Measurements from ENCODE around the gene AGBL3. TPM values are rescaled to one million over a fixed set of nuclear protein-coding genes. Genes with fewer than 3 reads are reported as not detected.

AGBL3 gene
- total and polyA plus RNA-seq, 9 donors: 2.1 to 5.1 (median 2.7) TPM

DNA sequence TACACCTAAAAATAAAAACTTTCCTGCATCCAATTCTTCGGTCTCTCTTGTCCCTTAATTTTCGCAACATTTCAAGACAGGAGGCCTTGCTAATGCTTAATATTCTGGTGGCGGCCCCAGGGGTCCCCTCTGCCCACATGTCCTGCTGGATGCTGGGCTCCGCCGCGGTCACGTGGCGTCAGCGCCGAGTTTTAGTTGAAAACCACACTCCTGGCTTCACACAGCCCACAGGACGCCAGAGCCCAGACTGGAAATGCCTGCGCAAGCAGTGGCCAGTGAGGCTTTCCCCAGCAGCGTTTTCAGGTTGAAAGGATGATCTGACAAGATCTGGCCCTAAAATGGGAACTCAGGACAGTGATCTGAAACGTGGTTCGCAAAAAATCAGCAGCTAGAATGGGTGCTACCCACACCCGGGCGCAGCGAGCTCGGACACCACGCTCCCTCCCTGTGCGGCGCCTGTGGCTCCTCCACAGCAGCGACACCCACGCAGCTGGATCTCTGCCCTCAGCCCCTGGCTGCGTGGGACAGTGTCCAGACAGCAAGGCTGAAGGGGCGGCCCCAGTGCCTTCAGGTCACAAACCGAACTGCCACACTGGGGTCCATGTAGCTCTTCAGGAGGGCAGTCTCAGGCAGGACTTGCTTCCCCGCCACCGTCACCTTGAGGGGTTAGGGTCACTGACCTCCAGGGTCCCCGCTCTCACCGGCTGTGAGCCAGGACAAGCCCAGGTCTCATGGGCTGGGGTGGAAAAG, 195.8 kb downstream of the AGBL3 start:
- no peak overlapping the region for H3K4me3 ChIP-seq (ENCODE audit: low read length)
- 97% methylated on average over 31 of the region's 31 CpGs for WGBS (ENCODE audit: insufficient coverage)
- DNase-seq: no peak
- H3K9me3 ChIP-seq (replicated peaks; ENCODE audit: control insufficient read depth, low read depth, low read length): peaks cover 33% of the 10 kb centered on the region
- H3K27ac ChIP-seq (ENCODE audit: low read length): no peak overlapping the region
- H3K36me3 ChIP-seq (ENCODE audit: control insufficient read depth, insufficient read depth, low read length): peaks cover 44% of the 10 kb centered on the region
- H3K4me1 ChIP-seq (ENCODE audit: control insufficient read depth, insufficient read depth, low read length): no peaks in the 10 kb centered on the region
- no peaks in the 10 kb centered on the region for H3K27me3 ChIP-seq (ENCODE audit: control insufficient read depth, insufficient read depth, low read length)

DNA sequence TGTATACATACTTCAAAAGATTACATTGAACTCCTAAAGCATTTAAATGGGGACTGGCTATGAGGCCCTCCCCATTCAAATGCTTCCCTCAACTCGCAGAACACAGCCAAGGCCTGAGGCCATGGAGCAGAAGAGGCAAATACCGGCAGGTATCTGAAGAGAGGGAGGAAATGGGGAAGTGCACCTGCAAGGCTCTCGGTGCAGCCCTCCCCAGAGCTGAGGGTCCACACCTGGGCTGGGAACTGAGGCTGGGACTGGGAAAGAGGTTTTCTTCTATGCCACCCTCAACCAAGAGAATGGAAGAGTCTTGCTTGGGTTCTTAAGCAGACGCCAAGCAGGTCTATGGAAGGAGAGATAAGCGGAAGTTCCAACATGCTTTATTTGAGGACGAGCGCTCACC, 197.2 kb downstream of the AGBL3 start:
- 97% methylated on average over 6 of the region's 7 CpGs for WGBS (ENCODE audit: insufficient coverage)
- peaks cover 56% of the 10 kb centered on the region for H3K36me3 ChIP-seq (ENCODE audit: control insufficient read depth, insufficient read depth, low read length)
- H3K4me3 ChIP-seq (ENCODE audit: low read length): no peak overlapping the region
- H3K27me3 ChIP-seq (ENCODE audit: control insufficient read depth, insufficient read depth, low read length): no peaks in the 10 kb centered on the region
- H3K9me3 ChIP-seq (replicated peaks; ENCODE audit: control insufficient read depth, low read depth, low read length): peaks cover 33% of the 10 kb centered on the region
- DNase-seq: no peak
- H3K4me1 ChIP-seq (ENCODE audit: control insufficient read depth, insufficient read depth, low read length): no peaks in the 10 kb centered on the region
- H3K27ac ChIP-seq (ENCODE audit: low read length): no peak overlapping the region

DNA sequence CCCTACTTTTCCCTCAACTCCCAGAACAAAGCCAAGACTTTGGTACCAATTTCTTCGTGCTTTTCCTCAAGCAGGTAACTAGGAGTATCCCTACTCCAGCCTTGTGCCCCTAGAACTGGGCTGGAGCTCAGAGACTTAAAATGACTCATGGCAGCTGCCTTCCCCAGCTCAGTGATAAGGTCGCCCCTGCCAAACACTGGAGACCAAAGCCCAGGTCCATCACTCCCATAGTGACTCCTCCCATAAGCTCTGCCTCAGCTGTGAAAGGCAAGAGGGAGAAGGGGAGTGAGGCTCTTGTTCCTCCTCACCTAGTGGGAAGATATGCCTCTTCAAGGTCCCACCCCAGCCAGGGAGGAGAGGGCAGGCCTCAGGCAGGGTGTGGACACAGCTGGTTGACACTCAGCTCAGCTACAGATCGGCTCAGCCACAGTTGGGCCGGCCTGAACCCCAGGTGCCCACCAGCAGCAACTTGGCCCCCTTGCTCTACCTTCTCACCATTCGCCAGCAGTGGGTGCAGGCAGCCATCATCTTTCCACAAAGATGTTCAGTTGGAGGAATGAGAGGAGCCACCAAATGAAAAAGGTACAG, 198.0 kb downstream of the AGBL3 start:
- WGBS (ENCODE audit: insufficient coverage): 100% methylated on average over 1 of the region's 5 CpGs
- DNase-seq: no peak
- Histone ChIP-seq H3K27me3 (ENCODE audit: control insufficient read depth, insufficient read depth, low read length) (no peaks in the 10 kb centered on the region), H3K4me1 (ENCODE audit: control insufficient read depth, insufficient read depth, low read length) (no peaks in the 10 kb centered on the region), H3K4me3 (ENCODE audit: low read length) (no peak overlapping the region), H3K36me3 (ENCODE audit: control insufficient read depth, insufficient read depth, low read length) (peaks cover 65% of the 10 kb centered on the region), H3K27ac (ENCODE audit: low read length) (no peak overlapping the region), H3K9me3 (replicated peaks; ENCODE audit: control insufficient read depth, low read depth, low read length) (peaks cover 31% of the 10 kb centered on the region)

Other genes starting within 250 kb of the AGBL3 start
- gene CALD1, start 206.9 kb upstream of the AGBL3 start, total RNA-seq: 79.3 TPM
- 100 to 1,000 TPM in 7 of 8 donors, 10 to 100 TPM in 1; 98.0 to 209 (median 131) TPM for gene CALD1, start 206.9 kb upstream of the AGBL3 start, polyA plus RNA-seq (ENCODE audit: insufficient read depth in 1 of 8, insufficient read length in 8 of 8, low replicate concordance in 1 of 8)
- gene TMEM140, start 161.6 kb downstream of the AGBL3 start, total RNA-seq: 1.3 TPM
- gene TMEM140, start 161.6 kb downstream of the AGBL3 start, polyA plus RNA-seq (ENCODE audit: insufficient read depth in 1 of 8, insufficient read length in 8 of 8, low replicate concordance in 1 of 8): 10 to 100 TPM in 6 of 8 donors, 1 to 10 TPM in 2; 9.3 to 12.5 (median 10.4) TPM
- gene CYREN, start 184.2 kb downstream of the AGBL3 start, total RNA-seq: 43.0 TPM
- 10 to 100 TPM; 23.5 to 36.0 (median 31.3) TPM for gene CYREN, start 184.2 kb downstream of the AGBL3 start, polyA plus RNA-seq (ENCODE audit: insufficient read depth in 1 of 8, insufficient read length in 8 of 8, low replicate concordance in 1 of 8)
- 9.9 TPM for gene WDR91, start 225.0 kb downstream of the AGBL3 start, total RNA-seq
- 10 to 100 TPM in 4 of 8 donors, 1 to 10 TPM in 4; 7.3 to 13.6 (median 10.0) TPM for gene WDR91, start 225.0 kb downstream of the AGBL3 start, polyA plus RNA-seq (ENCODE audit: insufficient read depth in 1 of 8, insufficient read length in 8 of 8, low replicate concordance in 1 of 8)
- not detected for gene STRA8, start 247.3 kb downstream of the AGBL3 start, total RNA-seq
- not detected for gene STRA8, start 247.3 kb downstream of the AGBL3 start, polyA plus RNA-seq (ENCODE audit: insufficient read depth in 1 of 8, insufficient read length in 8 of 8, low replicate concordance in 1 of 8)

Measured in muscle of leg (tissue), 11 donors.